A673 (cell line): ENCODE measurements around the gene C12orf43. TPM values are rescaled to one million over a fixed set of nuclear protein-coding genes. Genes with fewer than 3 reads are reported as not detected.
A peak's percentile ranks its signal among the peaks of the same experiment; 100 is the strongest.

Source experiments
- BruUV-seq: library from RNA; stranded (reverse); fragments of 400-500 nt; replicated peaks from 2 replicates; lab custom pipeline; 2021; lab: Mats Ljungman, UMichigan
- CTCF ChIA-PET: fragments of 300-600 bp; sonication (Branson Sonifier 250); formaldehyde crosslinking; loops from one replicate; lab custom pipeline; 2022; ENCODE audit warnings: antibody characterized with exemption; lab: Charles Lee
- POLR2A ChIA-PET: fragments of 300-600 bp; sonication (Branson Sonifier 250); formaldehyde crosslinking; loops from one replicate; lab custom pipeline; 2022; ENCODE audit warnings: antibody characterized with exemption; ENCODE audit not compliant: low non-redundant PET; lab: Charles Lee
- DNase-seq: peaks from one replicate; pipeline ENCODE4 v3.0.0-alpha.2; 2015; ENCODE audit warnings: low spot score
- H3K27ac ChIP-seq: fragments of 200-600 bp; sonication (generic); 2 replicates; pipeline ENCODE4 v1.5.1; 2016; ENCODE audit warnings: mixed run types, low read depth, mild to moderate bottlenecking, mixed read lengths, antibody characterized with exemption, low read length; ENCODE audit not compliant: poor library complexity, severe bottlenecking
- H3K27me3 ChIP-seq: fragments of 200-600 bp; sonication (generic); replicated peaks from 2 replicates; pipeline ENCODE4 v1.6.1; 2017; ENCODE audit warnings: mixed run types, low read depth, mild to moderate bottlenecking, mixed read lengths, antibody characterized with exemption, low read length; ENCODE audit not compliant: insufficient read depth, poor library complexity
- H3K36me3 ChIP-seq: fragments of 200-600 bp; sonication (generic); 2 replicates; pipeline ENCODE4 v1.6.1; 2016; ENCODE audit warnings: mixed run types, mild to moderate bottlenecking, mixed read lengths, antibody characterized with exemption, low read length; ENCODE audit not compliant: insufficient read depth, poor library complexity, severe bottlenecking
- H3K4me1 ChIP-seq: fragments of 200-600 bp; sonication (generic); 2 replicates; pipeline ENCODE4 v1.6.1; 2017; ENCODE audit warnings: mixed run types, mild to moderate bottlenecking, mixed read lengths, antibody characterized with exemption, low read length; ENCODE audit not compliant: insufficient read depth, poor library complexity, severe bottlenecking
- H3K4me3 ChIP-seq: fragments of 200-600 bp; sonication (generic); 2 replicates; pipeline ENCODE4 v1.5.1; 2016; ENCODE audit warnings: low read depth, mixed run types, mild to moderate bottlenecking, mixed read lengths, low read length; ENCODE audit not compliant: poor library complexity, severe bottlenecking
- H3K9me3 ChIP-seq: fragments of 200-600 bp; sonication (generic); 2 replicates; pipeline ENCODE4 v1.6.1; 2016; ENCODE audit warnings: mixed run types, low read depth, mild to moderate bottlenecking, mixed read lengths, antibody characterized with exemption, low read length; ENCODE audit not compliant: poor library complexity, severe bottlenecking
- CTCF ChIP-seq: fragments of 300-800, 200-600 bp; sonication (generic); conservative IDR thresholded peaks from 2 replicates; pipeline ENCODE4 v1.5.1; 2017; ENCODE audit warnings: low read depth, mild to moderate bottlenecking, antibody characterized with exemption, low read length, moderate library complexity, mixed read lengths
- EZH2 ChIP-seq: fragments of 200-600 bp; sonication (generic); IDR thresholded peaks from 2 replicates; pipeline ENCODE4 v1.6.1; 2017; ENCODE audit warnings: borderline replicate concordance, low read depth, mild to moderate bottlenecking, mixed read lengths, antibody characterized with exemption, low read length; ENCODE audit not compliant: poor library complexity, severe bottlenecking
- intact Hi-C: fragments of 100-400 bp; cut with micrococcal nuclease; formaldehyde crosslinking; loops from one replicate; pipeline ENCODE4 v1.10.0; 2022; ENCODE audit not compliant: unreplicated experiment
- total RNA-seq: library from RNA; stranded (reverse); gene quantifications from 2 replicates; pipeline ENCODE4 v1.2.3, GENCODE V29; 2021

The C12orf43 gene
- total RNA-seq, 1 experiment from 2014 or later: 28.4 TPM

DNA sequence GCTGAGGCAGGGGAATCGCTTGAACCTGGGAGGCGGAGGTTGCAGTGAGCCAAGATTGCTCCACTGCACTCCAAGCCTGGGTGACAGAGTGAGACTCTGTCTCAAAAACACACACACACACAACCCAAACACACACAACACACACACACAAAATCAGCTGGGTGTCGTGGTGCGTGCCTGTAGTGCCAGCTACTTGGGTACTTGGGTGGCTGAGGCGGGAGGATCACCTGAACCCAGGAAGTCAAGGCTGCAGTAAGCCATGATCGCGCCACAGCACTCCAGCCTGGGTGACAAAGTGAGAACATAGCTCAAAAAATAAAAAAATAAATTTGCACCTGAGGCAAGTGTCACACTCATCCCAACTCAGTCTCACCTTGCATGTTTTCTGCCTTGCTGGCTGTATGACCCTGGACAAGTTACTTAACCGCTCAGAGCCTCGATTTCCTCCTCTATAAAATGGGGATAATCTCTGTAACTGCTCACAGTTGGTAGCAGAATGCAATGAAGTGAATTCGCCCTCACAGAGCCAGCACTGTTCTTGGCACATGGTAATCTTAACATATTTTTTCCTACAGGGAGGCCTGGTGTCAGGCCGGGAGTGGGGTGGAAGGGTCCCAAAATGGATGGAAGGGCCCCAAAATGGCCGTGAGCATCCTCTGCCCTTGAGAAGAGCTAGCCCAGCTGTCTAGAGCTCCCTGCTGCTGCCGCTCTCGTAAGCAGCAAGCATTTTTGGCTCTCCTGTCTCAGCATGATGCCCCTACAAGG is 38.6 kb downstream of the C12orf43 start:
- CTCF ChIA-PET: no interaction called here
- H3K4me3 ChIP-seq: no peak overlapping the region
- no peaks in the 10 kb centered on the region for H3K9me3 ChIP-seq
- BruUV-seq: no TSS peak
- intact Hi-C loops: no loop called here
- H3K4me1 ChIP-seq: no peaks in the 10 kb centered on the region
- H3K27me3 ChIP-seq: no peaks in the 10 kb centered on the region
- H3K36me3 ChIP-seq: no peaks in the 10 kb centered on the region
- no peak for DNase-seq
- TF ChIP-seq EZH2: no peak
- no peak for TF ChIP-seq CTCF
- H3K27ac ChIP-seq: no peak overlapping the region
- POLR2A ChIA-PET: no interaction called here

DNA sequence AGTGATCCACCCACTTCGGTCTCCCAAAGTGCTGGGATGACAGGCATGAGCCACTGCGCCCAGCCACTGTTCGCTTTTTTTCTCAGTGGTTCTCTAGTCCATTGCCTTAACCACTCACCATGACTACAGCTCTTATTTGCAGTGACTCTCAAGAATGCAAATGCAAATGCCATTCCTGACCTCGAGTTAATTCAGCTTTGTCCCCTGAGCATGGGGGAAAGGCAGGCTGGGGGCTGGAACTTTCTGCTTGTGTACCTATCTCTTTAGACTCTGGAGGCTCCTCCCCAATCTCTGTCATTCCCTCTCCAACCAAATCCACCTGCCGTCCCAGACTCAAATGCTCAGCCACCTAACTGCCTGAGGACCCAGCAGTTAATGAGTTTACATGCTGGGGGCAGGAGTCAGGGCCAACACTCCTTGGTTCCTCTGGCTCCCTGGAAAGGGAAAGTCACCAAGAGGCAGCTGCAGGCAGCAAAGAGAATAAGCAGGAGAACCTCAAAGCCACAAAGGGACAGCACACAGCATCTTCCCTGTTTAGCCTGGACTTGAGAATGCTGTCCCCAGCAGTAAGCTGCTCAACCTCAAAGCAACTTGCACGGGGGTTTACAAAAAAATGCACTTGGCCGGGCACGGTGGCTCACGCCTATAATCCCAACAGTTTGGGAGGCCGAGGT is 43.3 kb downstream of the C12orf43 start:
- no peaks in the 10 kb centered on the region for H3K9me3 ChIP-seq
- no peak overlapping the region for H3K4me3 ChIP-seq
- no peak overlapping the region for H3K27ac ChIP-seq
- H3K36me3 ChIP-seq: no peaks in the 10 kb centered on the region
- ChIA-PET POLR2A (no interaction called here), CTCF (interaction anchor here (0.6 kb wide), 1 partner anchor 13 kb away, joined by 6 read pairs; no protein-coding TSS in a partner anchor)
- no peaks in the 10 kb centered on the region for H3K27me3 ChIP-seq
- TF ChIP-seq CTCF (no peak), EZH2 (no peak)
- BruUV-seq: no TSS peak
- intact Hi-C loops: loop anchor here (5.0 kb wide), 2 partner anchors 246 to 326 kb away; partner anchors contain the start of gene ACADS
- peaks cover 8% of the 10 kb centered on the region for H3K4me1 ChIP-seq
- no peak for DNase-seq

DNA sequence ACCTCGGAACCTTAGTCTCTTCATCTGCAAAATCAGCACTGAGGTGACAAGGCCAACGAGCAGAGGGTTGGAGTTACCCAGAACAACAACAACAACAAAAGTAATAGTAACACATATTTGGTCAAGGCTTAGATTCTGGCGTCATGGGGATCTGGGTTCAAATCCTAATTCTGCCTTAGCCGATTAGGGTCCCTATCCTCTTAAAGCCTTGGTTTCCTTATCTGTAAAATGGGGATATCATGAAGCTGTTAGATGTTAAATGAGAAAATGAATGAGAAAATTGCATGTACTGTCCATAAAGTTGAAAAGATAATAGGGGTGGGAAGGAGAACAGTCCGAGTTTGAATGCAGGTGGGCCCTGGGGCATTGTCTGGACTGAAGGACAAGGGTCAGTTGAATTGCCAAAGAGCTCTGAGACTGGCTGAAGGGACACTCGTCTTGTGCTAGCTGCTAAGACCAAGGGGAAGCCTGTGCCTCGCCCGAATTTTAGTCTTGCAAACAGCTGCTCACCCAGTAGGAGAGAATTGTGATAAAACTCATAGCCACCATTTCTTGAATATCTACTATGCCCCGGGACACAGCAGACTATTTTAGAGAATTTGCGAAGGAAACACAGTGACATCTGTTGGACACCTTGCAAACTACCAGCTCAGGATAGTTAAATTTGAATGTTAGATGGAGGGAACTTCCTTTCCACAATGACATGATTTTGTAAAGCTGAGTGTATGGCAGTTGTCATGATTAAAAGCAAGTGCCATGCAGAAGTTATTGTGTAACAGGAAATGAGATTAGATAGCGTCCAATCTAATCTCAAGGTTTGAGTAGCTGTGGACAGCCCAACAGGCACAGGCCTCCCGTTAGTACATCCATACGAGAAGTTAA is 44.7 kb downstream of the C12orf43 start:
- Histone ChIP-seq H3K36me3 (no peaks in the 10 kb centered on the region), H3K4me1 (peaks cover 8% of the 10 kb centered on the region), H3K27ac (no peak overlapping the region), H3K27me3 (no peaks in the 10 kb centered on the region), H3K9me3 (no peaks in the 10 kb centered on the region), H3K4me3 (no peak overlapping the region)
- ChIA-PET CTCF (interaction anchor here (0.6 to 1.3 kb wide), 11 partner anchors 11 to 390 kb away, joined by 3 to 5 read pairs (median 4); partner anchors contain the start of gene POP5), POLR2A (interaction anchor here (0.5 kb wide), 1 partner anchor 27 kb away, joined by 4 read pairs; no protein-coding TSS in a partner anchor)
- DNase-seq: peak; percentile 93
- TF ChIP-seq EZH2 (no peak), CTCF (peak; percentile 90)
- BruUV-seq: no TSS peak
- intact Hi-C loops: loop anchor here (2.0 to 5.0 kb wide), 3 partner anchors 244 to 389 kb away; partner anchors contain the start of gene ACADS
